Loucy (cell line): ENCODE data around the gene LTBP2.

Source experiments
- EZH2phosphoT487 ChIP-seq: fragments of 200-600 bp; IDR thresholded peaks from 2 replicates; pipeline ENCODE4 v1.6.1; 2018; ENCODE audit warnings: antibody characterized with exemption, mild to moderate bottlenecking, moderate library complexity, borderline replicate concordance
- TF ChIP-seq, protein P1 (sequence below): fragments of 200-600 bp; sonication (generic); conservative IDR thresholded peaks from 2 replicates; pipeline ENCODE4 v1.5.1; 2014; ENCODE audit warnings: mild to moderate bottlenecking, antibody characterized with exemption, low read length

DNA sequence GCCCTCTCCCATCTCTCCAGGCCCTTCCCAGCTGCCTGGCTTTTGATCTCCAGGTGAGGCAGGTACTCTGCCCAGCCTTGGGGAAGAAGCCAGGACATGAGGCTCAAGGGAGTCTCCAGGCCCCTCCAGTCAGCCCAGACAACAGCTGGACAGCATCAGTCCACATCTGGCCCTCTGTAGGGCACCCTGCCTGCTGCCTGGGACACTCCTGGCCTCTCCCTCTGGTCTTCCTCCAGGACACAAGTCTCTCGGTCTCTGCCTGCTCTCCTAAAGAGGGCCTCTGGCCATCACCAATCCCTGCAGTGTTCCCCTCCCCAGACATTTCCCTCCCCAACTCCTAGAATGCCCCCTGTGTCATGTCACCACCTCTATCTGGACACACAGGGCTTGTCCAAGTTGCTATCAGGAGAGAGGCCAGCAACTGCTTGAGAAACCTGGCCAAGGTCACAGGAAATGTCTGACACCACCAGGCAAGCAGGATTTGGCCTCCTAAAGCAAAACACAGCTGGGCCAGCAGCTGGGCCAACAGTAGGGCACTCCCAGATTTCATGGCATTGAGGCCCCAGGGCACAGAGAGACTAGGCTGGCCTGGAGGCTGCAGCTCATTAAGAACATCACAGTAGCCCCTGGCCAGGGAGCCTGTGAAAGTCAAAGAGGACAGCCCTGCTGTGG, 29.0 kb downstream of the LTBP2 start:
- TF ChIP-seq, protein P1, sequence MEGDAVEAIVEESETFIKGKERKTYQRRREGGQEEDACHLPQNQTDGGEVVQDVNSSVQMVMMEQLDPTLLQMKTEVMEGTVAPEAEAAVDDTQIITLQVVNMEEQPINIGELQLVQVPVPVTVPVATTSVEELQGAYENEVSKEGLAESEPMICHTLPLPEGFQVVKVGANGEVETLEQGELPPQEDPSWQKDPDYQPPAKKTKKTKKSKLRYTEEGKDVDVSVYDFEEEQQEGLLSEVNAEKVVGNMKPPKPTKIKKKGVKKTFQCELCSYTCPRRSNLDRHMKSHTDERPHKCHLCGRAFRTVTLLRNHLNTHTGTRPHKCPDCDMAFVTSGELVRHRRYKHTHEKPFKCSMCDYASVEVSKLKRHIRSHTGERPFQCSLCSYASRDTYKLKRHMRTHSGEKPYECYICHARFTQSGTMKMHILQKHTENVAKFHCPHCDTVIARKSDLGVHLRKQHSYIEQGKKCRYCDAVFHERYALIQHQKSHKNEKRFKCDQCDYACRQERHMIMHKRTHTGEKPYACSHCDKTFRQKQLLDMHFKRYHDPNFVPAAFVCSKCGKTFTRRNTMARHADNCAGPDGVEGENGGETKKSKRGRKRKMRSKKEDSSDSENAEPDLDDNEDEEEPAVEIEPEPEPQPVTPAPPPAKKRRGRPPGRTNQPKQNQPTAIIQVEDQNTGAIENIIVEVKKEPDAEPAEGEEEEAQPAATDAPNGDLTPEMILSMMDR, result no peak
- TF ChIP-seq EZH2phosphoT487, result no peak
